Stimulated activated CD4-positive, alpha-beta T cell treated with anti-CD3 and anti-CD28 coated beads, Interleukin-1b, Interleukin-23, amount 100 ng/mL, for 24 hours (primary cell): Measurements from ENCODE around the gene PROK1.
"Not testable (repeated sequence)": the region's sequence is repeated elsewhere in the genome, so short reads cannot be mapped to it uniquely, and the experiment has no call there.

Experiments used
- DNase-seq, 4 experiments: peaks; one replicate each; pipeline ENCODE4 v3.0.0-alpha.2; 2020; ENCODE audit warnings: low read depth in 4 of 4, low spot score in 1 of 4

The PROK1 gene

GRCh38 chr1:110433213-110433612, 17.7 kb upstream of the PROK1 start:
- DNase-seq: no peak

GRCh38 chr1:110433803-110434202, 17.1 kb upstream of the PROK1 start:
- DNase-seq: no peak

GRCh38 chr1:110434946-110435345, 16.0 kb upstream of the PROK1 start:
- no peak for DNase-seq

DNA sequence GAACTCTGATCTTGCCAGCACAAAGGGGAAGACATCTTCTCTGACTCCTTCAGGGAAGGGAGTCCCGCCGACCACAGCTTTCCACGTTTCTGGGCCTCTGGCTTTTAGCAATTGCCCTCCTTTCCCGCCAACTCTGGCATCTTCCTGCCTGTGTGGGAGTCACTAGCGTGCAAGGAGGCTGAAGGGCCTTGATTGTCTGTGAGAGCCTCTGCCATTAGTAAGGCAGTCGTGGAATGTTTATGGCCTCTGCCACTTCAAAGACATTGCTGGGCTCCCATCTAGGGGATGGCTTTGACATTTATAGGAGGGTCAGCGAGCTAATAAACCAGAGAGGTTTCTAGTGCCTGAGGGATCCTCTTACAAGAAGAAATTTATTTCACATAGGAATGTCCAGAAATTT, 14.3 kb upstream of the PROK1 start:
- DNase-seq: no peak

- not testable (repeated sequence) for DNase-seq
Measured at GRCh38 chr1:110437645-110438299, 13.2 kb upstream of the PROK1 start.

GRCh38 chr1:110438893-110439292, 12.1 kb upstream of the PROK1 start:
- no peak for DNase-seq

DNA sequence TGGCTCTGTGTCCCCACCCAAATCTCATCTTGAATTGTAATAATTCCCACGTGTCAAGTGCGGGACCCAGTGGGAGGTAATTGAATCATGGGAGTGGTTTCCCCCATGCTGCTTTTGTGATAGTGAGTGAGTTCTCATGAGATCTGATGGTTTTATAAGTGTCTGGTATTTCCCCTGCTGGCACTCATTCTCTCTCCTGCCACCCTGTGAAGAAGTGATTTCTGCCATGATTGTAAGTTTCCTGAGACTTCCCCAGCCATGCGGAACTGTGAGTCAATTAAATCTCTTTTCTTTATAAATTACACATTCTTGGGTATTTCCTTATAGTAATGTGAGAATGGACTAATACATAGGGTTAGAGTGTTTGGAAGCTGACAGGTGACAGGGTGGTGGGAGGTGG, 11.1 kb upstream of the PROK1 start:
- DNase-seq: not testable (repeated sequence)

- DNase-seq: no peak
Measured at GRCh38 chr1:110440877-110441276, 10.1 kb upstream of the PROK1 start.

DNA sequence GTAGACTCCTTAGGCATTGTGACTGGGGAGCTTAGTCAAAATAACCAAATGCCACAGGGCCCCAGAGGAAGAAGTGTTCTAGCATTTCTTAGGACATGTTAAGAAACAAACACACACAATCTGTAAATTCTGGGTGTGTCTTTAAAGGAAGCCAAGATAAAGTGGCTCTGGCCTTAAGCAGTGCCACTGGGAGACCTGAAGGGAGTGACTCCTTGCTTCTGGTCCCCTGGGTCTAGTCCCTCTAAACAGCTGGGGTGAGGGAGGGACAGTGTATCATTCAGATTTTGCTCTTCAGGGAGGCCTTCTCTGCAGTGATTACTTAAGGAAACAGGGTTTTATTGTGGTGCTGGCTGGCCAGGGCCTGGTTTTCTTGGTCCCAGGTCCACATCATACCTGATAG, 9.1 kb upstream of the PROK1 start:
- no peak for DNase-seq

DNA sequence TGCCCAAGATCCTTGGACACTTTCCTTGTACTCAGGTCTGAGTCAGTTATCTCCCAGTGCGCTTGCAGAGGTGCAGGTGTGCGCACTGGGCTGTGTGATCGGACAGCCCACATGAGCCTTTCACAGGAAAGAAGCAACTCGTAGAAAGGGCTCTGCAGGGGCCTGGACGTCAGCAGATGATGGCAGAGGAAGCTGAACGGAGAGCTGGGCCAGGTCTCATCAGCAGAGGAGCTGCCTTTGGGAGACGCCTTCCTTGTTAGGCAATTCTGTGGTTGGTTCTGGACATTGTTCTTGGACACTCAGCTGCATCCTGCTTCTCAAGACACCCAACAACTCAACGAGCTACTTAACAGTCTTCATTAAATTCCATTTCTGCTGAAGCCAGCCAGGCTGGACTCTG, 7.5 kb upstream of the PROK1 start:
- DNase-seq: no peak

- no peak for DNase-seq
Measured at GRCh38 chr1:110444561-110444960, 6.4 kb upstream of the PROK1 start.

- DNase-seq: no peak
Measured at GRCh38 chr1:110449661-110450651, 993 bp upstream of the PROK1 start.

DNA sequence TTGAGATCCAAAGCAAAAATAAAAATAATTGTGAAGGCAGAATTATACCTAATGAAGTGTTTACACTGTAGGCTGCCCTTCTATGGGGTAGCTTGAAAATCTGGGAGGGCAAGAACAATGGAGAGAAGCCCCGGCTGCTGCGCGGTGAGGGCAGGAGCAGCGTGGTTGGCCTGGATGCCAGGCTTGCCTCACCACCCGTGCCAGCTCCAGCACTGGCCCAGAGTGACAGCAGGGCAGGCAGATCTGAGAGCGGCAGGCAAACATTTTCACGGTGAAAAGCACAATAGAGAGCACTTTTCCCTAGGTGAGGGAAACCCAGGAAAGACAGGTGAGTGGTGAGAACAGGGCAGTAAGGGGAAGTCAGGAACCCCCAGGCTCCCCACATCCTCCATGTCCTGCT, 1.4 kb downstream of the PROK1 start:
- DNase-seq: no peak

DNA sequence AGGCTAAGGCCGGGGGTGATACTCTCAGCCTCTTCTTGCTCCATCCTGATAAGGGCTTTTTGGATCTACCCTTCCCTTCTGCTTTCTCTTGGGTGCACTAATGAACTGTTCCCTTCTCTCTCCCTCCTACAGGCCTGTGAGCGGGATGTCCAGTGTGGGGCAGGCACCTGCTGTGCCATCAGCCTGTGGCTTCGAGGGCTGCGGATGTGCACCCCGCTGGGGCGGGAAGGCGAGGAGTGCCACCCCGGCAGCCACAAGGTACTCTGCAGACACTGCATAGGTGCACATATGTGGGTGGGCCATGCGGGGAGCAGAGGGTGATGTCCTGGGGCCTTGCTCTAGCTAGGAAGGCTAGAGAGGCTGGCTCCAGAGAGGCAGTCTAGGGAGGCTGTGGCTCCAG, 2.9 kb downstream of the PROK1 start:
- no peak for DNase-seq

DNA sequence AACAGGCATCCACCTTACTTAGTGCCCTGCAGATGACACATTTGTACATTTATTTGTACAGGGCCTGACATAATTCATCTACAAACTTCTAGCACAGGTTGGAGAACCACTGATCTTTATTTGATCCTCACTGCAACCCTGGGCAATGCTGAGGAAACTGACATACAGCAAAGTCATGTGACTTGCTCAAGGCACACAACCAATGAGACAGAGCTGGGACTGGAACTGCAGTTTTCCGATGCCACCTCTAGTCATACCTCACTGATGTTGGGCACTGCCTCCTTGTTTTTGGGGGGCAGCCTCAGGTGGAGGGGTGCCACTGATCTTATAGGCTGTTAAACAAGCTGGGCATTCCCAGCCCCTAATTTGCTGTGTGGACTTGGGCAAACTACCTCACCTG, 3.4 kb downstream of the PROK1 start:
- DNase-seq: no peak

DNA sequence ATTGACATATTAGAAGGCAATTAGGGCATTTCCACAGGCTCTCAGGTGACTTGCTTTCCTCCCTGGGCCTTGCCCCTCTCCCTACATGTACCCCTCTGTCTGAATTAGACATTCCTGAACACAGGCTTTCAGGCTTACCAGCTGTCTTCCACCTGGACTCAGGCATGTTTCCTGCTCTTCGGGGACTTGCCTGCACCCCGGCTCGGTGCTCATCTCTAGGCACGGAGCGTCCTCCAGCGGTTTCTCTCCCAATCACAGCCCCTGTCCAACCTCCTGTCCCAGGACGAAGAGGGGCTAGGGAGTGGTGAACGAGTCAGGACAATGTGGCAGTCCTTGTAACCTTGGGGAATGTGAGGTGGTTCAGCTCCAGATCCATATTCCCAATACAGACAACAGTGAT, 4.2 kb downstream of the PROK1 start:
- no peak for DNase-seq

GRCh38 chr1:110457206-110457605, 6.3 kb downstream of the PROK1 start:
- no peak for DNase-seq

- peak; percentile 68 to 84 (median 73) for DNase-seq
Measured at GRCh38 chr1:110460253-110461220, 9.6 kb downstream of the PROK1 start.

DNA sequence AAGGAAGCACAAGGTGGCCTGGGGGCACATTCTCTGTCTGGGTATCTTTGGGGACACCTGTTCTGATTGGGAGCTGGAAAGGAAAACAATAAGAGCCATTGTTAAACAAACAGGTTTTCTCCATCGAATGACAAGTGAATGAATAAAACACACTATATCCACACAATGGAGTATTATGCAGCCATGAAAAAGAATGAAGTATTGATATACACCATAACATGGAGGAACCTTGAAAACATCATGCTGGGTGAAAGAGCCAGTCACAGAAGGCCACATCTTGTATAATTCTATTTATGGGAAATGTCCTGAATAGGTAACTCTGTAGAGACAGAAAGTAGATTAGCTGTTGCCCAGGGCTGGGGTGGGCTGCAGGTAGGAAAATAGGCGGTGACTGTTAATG, 11.1 kb downstream of the PROK1 start:
- no peak for DNase-seq

DNA sequence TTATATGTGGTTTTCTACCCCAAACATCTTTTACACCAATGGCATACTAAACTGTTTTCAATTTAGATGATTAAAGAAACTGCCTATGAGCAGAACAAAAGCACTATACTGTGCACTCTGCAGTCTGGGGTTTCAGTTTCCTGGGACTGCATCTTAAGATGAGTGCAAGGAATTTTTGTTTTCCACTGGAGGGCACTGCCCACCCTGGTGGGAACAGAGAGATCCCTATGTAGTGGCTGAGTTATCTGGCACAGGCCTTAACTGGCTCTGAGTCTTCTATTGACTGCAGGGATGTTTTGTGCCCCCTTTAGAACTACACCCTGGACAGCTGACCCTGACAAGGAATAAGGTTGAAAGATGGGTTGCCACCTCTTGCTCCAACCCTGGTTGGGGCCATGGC, 12.0 kb downstream of the PROK1 start:
- no peak for DNase-seq

DNA sequence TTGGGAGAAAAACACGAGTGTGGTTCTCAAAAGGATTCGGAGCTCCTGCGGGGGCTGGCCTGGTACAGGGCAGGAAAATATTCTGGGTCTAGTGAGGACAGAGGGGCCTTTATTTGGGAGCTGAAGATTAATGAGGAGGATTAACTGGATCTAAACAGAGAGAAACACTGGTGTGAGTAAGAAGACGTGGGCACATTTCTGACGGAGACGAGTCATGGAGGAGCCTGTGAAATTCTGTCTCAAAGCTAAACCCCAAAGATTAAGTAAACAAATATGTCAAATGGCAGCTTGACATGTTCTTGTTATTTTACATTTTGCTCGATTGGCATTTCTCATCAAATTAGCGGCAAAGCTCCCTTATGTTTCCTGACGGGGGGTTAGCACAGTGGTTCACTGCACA, 12.8 kb downstream of the PROK1 start:
- no peak for DNase-seq
